Parathyroid adenoma (tissue), 2 donors: ENCODE results near the gene PHTF2.

ENCODE experiments used
- H2AFZ ChIP-seq: fragments of 300-600 bp; sonication (generic); one replicate; pipeline ENCODE4 v1.7.0; 2017; ENCODE audit warnings: antibody characterized with exemption, mild to moderate bottlenecking
- H3K27ac ChIP-seq: fragments of 300-600 bp; sonication (generic); one replicate; pipeline ENCODE4 v1.7.0; 2017
- H3K27me3 ChIP-seq: fragments of 300-600 bp; sonication (generic); one replicate; pipeline ENCODE4 v1.7.0; 2017; ENCODE audit warnings: low read length; ENCODE audit not compliant: control insufficient read depth, insufficient read depth
- H3K36me3 ChIP-seq: fragments of 300-600 bp; sonication (generic); one replicate; pipeline ENCODE4 v1.7.0; 2017; ENCODE audit warnings: low read length; ENCODE audit not compliant: control insufficient read depth, insufficient read depth
- H3K4me1 ChIP-seq: fragments of 300-600 bp; sonication (generic); one replicate; pipeline ENCODE4 v1.7.0; 2017; ENCODE audit warnings: control low read depth
- H3K4me2 ChIP-seq: fragments of 300-600 bp; sonication (generic); one replicate; pipeline ENCODE4 v1.7.0; 2017; ENCODE audit warnings: low read length
- H3K4me3 ChIP-seq: fragments of 300-600 bp; sonication (generic); one replicate; pipeline ENCODE4 v1.7.0; 2017; ENCODE audit warnings: low read depth, low read length
- H3K79me2 ChIP-seq: fragments of 300-600 bp; sonication (generic); one replicate; pipeline ENCODE4 v1.7.0; 2017; ENCODE audit warnings: control low read depth
- H3K9ac ChIP-seq: fragments of 300-600 bp; sonication (generic); one replicate; pipeline ENCODE4 v1.7.0; 2017; ENCODE audit warnings: mild to moderate bottlenecking
- H3K9me3 ChIP-seq: fragments of 300-600 bp; sonication (generic); one replicate; pipeline ENCODE4 v1.7.0; 2017; ENCODE audit warnings: low read length; ENCODE audit not compliant: control insufficient read depth
- CTCF ChIP-seq: fragments of 300-600 bp; sonication (generic); IDR thresholded peaks from one replicate; pipeline ENCODE4 v1.7.0; 2017; ENCODE audit warnings: antibody characterized with exemption, mild to moderate bottlenecking
- donor health status: primary hyperparathyroidism.

PHTF2 gene

GRCh38 chr7:77980087-77980713 is 181.6 kb downstream of the PHTF2 start:
- no peak for TF ChIP-seq CTCF
- Histone ChIP-seq H3K36me3 (no peaks in the 10 kb centered on the region), H3K27me3 (no peaks in the 10 kb centered on the region), H3K27ac (no peak overlapping the region), H3K9ac (no peak overlapping the region), H3K9me3 (no peaks in the 10 kb centered on the region), H3K79me2 (no peaks in the 10 kb centered on the region), H3K4me3 (no peak overlapping the region), H3K4me1 (peaks cover 2% of the 10 kb centered on the region), H2AFZ (no peak overlapping the region), H3K4me2 (no peak overlapping the region)

GRCh38 chr7:77982926-77983550 is 184.5 kb downstream of the PHTF2 start:
- H3K79me2 ChIP-seq, result no peaks in the 10 kb centered on the region

DNA sequence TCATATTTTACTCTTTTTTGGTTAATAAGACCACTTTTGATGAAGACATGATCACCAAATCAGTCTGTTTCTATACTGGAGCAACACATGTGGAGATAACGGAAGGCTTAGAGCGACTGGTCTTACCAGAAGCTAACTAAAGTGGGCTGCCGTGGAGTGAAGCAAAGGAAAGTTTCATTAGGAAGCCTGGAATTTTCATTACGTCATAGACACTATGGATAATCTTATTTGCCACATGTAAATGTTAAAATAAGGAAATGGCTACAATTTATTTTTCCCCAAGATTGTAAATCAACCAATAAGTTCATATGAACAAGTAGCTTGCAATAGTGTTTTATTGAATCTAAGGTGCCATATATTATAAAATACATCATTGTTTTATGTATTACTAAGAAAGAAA is 185.4 kb downstream of the PHTF2 start:
- H2AFZ ChIP-seq, result no peak overlapping the region
- H3K9ac ChIP-seq, result no peak overlapping the region
- H3K4me2 ChIP-seq, result no peak overlapping the region
- H3K9me3 ChIP-seq, result no peaks in the 10 kb centered on the region
- H3K27me3 ChIP-seq, result no peaks in the 10 kb centered on the region
- no peaks in the 10 kb centered on the region for H3K79me2 ChIP-seq
- no peak for TF ChIP-seq CTCF
- no peaks in the 10 kb centered on the region for H3K36me3 ChIP-seq
- H3K27ac ChIP-seq, result no peak overlapping the region
- H3K4me3 ChIP-seq, result no peak overlapping the region
- H3K4me1 ChIP-seq, result peaks cover 2% of the 10 kb centered on the region

More at GRCh38 chr7:77982926-77983550, 184.5 kb downstream of the PHTF2 start:
- Histone ChIP-seq H3K9ac (no peak overlapping the region), H3K4me2 (no peak overlapping the region), H3K36me3 (no peaks in the 10 kb centered on the region), H3K27me3 (no peaks in the 10 kb centered on the region), H3K27ac (no peak overlapping the region), H2AFZ (no peak overlapping the region), H3K4me1 (peaks cover 2% of the 10 kb centered on the region), H3K4me3 (no peak overlapping the region), H3K9me3 (no peaks in the 10 kb centered on the region)
- TF ChIP-seq CTCF, result no peak

DNA sequence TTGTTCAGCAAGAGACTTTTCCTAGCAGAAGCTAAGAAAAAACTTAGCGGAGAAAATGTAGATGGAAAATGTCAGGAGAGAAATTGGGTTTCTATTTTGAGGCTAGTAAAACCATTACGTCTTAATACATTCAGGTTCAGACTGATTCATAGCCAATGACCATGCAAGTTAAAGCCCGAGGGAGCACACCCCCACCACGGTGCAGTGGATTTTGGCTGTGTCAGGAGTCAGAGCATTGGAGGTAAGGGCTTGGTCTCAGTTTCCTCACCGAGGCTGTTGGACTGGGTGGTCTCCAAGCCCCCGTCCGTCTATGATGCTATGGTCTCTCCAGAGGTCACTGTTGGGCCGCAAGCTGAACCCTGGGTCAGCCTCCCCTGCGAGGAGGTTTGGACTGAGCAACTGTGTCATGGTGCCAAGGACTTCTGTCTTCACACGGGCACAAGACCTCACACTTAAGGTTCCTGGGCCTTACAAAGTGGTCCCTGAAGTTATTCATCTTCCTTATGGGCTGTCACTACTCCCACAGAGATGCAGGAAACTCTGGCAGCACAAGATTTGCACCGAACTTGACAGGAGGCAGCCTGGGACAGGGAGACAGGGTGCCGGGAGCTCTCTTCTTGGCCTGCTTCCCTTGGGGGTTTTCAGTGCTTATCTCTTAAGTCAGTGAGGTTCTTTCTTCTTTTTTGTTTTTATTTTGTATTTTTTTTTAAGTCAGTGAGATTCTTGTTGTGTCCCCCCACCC is 186.8 kb downstream of the PHTF2 start:
- no peak overlapping the region for H3K4me2 ChIP-seq
- no peaks in the 10 kb centered on the region for H3K79me2 ChIP-seq
- no peak overlapping the region for H3K27ac ChIP-seq
- H3K4me1 ChIP-seq, result peaks cover 2% of the 10 kb centered on the region
- H3K9ac ChIP-seq, result no peak overlapping the region
- H3K4me3 ChIP-seq, result no peak overlapping the region
- H2AFZ ChIP-seq, result no peak overlapping the region
- no peak for TF ChIP-seq CTCF
- no peaks in the 10 kb centered on the region for H3K9me3 ChIP-seq
- H3K27me3 ChIP-seq, result no peaks in the 10 kb centered on the region
- H3K36me3 ChIP-seq, result no peaks in the 10 kb centered on the region
